GM12892 (cell line): Measurements from ENCODE around the gene RSU1.

Experiments
- POLR2AphosphoS5 ChIP-seq: IDR thresholded peaks from 2 replicates; pipeline ENCODE4 v1.6.1; 2011; ENCODE audit warnings: low read depth, low read length, control low read depth
- TAF1 ChIP-seq: IDR thresholded peaks from 2 replicates; pipeline ENCODE4 v1.6.1; 2011; ENCODE audit warnings: low read depth, mild to moderate bottlenecking, control low read depth, low read length, borderline replicate concordance

GRCh38 chr10:16559236-16559773, 257.9 kb downstream of the RSU1 start:
- TF ChIP-seq POLR2AphosphoS5, result no peak
- no peak for TF ChIP-seq TAF1
